ENCODE data around the gene FAM3B.

The FAM3B gene

DNA sequence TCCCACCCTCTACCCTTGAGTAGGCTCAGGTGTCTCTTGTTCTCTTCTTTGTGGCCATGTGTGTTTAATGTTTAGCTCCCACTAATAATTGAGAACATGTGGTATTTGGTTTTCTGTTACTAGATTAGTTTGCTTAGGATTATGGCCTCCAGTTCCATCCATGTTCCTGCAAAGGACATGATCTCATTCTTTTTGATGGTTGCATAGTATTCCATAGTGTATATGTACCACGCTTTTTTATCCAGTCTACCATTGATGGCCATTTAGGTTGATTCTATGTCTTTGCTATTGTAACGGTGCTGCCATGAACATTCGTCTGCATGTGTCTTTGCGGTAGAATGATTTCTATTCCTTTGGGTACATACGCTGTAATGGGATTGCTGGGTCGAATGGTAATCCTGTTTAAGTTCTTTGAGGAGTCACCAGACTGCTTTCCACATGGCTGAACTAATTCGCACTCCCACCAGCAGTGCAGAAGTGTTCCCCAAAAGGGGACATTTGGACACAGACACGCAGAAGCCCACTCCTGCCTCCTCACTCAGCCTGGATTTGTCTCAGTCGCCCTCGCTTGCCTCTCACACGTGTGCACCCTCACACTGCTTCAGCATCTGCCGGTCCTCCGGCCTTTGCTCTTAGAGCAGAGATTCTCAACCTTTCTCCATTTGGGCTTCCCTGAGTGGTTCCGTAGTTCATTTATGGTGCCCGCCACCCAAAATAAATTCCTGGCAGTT is 48.9 kb downstream of the FAM3B start:
- no peak overlapping the region for H3K9ac ChIP-seq (ENCODE audit: low read length)
- H3K27me3 ChIP-seq (ENCODE audit: control insufficient read depth in 1 of 2, insufficient read depth in 2 of 2, low read length in 2 of 2): peaks cover 0 to 6% of the 10 kb centered on the region in 2 donors
- H3K4me1 ChIP-seq (ENCODE audit: insufficient read depth, low read length): peaks cover 20% of the 10 kb centered on the region
- H3K4me3 ChIP-seq (ENCODE audit: low read depth in 1 of 2, low read length in 2 of 2): no peak overlapping the region
- no peaks in the 10 kb centered on the region for H3K36me3 ChIP-seq (ENCODE audit: insufficient read depth, low read length)
- H3K9me3 ChIP-seq (ENCODE audit: low read length): no peaks in the 10 kb centered on the region
- H3K27ac ChIP-seq (ENCODE audit: low read depth, low read length): no peak overlapping the region

DNA sequence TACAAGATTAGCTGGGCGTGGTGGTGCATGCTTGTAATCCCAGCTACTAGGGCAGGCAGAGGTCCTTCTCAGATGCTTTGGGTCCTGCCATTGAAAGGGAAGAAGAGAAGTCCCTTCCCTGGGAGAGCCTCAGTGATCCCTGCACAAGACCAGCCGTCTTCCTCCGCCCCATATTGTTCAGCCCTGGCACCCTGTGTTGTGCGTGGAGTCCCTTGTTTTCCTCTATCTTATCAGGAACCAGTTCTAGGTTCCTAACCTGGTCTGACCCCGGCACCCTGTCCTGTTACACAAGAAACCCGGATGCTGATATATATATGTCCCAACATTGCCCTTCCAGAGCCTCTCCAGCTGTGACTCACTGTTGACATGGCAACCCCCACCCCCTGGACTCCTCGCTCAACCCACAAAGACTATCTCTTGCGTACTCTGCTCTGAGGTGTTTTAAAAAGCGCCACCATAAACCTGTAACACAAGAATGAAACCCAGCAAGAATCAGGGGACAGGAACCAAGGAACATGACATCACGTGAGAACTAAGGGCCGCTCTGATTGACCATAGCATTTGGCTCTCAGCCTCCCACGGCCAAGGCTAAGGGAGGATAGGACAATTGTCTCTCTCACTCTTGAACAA is 50.0 kb downstream of the FAM3B start:
- Histone ChIP-seq H3K27ac (ENCODE audit: low read depth, low read length) (no peak overlapping the region), H3K36me3 (ENCODE audit: insufficient read depth, low read length) (no peaks in the 10 kb centered on the region), H3K4me1 (ENCODE audit: insufficient read depth, low read length) (peaks cover 19% of the 10 kb centered on the region), H3K9me3 (ENCODE audit: low read length) (no peaks in the 10 kb centered on the region), H3K27me3 (ENCODE audit: control insufficient read depth in 1 of 2, insufficient read depth in 2 of 2, low read length in 2 of 2) (peaks cover 0 to 6% of the 10 kb centered on the region in 2 donors), H3K4me3 (ENCODE audit: low read depth in 1 of 2, low read length in 2 of 2) (no peak overlapping the region), H3K9ac (ENCODE audit: low read length) (no peak overlapping the region)

DNA sequence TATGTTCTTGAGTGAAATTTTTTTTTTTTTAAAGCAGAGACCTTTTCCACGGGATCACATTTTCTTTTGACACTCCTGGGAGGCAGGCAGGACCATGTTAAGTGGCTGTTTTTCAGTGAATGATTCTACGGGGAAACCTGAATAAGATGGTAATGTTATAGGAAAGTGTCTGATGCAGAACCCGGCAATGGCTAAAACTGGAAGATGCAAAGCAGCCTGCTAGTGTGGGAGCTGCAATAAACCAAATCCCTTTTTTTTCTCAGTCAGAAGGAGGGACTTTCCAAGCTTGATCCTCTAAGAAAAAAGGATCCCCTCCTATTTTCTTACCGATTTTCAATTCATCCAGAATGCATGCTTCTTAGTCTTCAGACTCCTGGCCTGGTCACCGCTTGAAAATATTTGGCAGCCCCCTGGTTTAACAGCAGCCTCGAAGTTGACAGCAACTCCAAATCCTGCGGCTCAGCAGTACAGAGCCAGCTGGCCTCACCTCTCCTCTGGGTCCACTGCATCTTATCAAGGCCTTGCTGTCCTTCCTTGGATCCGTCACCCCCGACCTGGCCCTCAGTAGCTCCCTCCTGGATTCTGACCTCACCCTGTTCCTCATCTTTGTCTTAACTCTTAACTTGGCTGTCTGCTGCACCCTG is 50.8 kb downstream of the FAM3B start:
- H3K4me1 ChIP-seq (ENCODE audit: insufficient read depth, low read length): peaks cover 15% of the 10 kb centered on the region

DNA sequence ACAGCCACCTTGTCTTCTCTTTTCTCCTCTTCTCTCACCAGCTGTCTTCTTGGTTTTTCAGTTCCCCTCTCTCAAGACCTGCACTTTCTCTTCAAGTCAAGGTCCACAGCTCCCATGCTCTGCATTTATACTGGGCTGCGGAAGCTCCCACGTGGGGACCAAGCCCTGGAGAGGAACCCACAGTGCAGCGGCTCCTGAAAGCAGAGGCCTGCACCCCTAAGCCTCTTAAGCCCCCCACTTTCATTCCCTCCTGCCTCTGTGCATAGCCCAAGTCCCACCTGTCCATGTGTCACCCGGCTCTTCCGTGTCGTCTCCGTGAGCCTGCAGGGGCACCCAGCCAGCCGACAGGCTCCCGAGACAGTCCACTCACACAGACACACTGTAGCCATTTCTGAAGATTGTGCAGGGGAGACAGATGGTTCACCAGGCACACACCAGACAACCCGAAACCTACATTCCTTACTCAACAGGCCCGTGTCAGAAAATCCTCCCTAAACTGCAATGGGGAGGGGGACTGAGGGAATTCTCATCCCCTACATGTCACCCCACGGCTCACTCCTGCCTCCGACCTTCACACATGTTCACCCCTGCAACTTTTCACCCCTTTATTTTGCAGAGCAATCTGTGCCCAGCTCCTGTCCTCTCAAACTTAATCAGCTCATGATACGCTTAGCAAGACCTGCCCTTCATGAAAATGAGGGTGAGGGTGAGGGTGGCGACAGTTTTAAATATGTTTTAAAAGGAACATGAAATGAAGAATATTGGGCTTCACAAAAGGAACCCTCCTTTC is 51.5 kb downstream of the FAM3B start:
- Histone ChIP-seq H3K9me3 (ENCODE audit: low read length) (no peaks in the 10 kb centered on the region), H3K27me3 (ENCODE audit: control insufficient read depth in 1 of 2, insufficient read depth in 2 of 2, low read length in 2 of 2) (peaks cover 0 to 6% of the 10 kb centered on the region in 2 donors), H3K36me3 (ENCODE audit: insufficient read depth, low read length) (no peaks in the 10 kb centered on the region), H3K27ac (ENCODE audit: low read depth, low read length) (no peak overlapping the region), H3K9ac (ENCODE audit: low read length) (no peak overlapping the region), H3K4me1 (ENCODE audit: insufficient read depth, low read length) (peaks cover 15% of the 10 kb centered on the region), H3K4me3 (ENCODE audit: low read depth in 1 of 2, low read length in 2 of 2) (no peak overlapping the region)

More for the DNA sequence above, 50.8 kb downstream of the FAM3B start:
- Histone ChIP-seq H3K27ac (ENCODE audit: low read depth, low read length) (no peak overlapping the region), H3K9me3 (ENCODE audit: low read length) (no peaks in the 10 kb centered on the region), H3K9ac (ENCODE audit: low read length) (no peak overlapping the region), H3K36me3 (ENCODE audit: insufficient read depth, low read length) (no peaks in the 10 kb centered on the region), H3K27me3 (ENCODE audit: control insufficient read depth in 1 of 2, insufficient read depth in 2 of 2, low read length in 2 of 2) (peaks cover 0 to 6% of the 10 kb centered on the region in 2 donors), H3K4me3 (ENCODE audit: low read depth in 1 of 2, low read length in 2 of 2) (no peak overlapping the region)

DNA sequence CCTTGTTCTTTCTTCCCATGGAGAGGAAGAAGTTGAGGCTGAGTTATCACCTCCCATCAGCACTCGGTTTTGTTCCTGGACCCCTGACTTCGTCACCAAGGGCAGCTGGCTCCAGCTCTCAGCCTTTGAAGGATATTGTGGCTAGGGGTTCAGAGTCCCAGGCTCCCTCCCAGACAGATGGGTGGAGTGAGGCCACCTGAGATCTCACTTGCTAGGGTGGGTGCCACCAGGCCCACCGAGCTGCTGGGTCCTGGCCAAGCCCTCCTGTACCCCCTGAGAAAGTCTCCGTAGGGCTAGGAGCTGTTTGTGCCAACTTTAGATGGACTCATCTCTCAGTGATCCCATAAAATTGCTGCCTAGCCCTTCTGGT is 52.1 kb downstream of the FAM3B start:
- Histone ChIP-seq H3K27me3 (ENCODE audit: control insufficient read depth in 1 of 2, insufficient read depth in 2 of 2, low read length in 2 of 2) (peaks cover 0 to 6% of the 10 kb centered on the region in 2 donors), H3K4me1 (ENCODE audit: insufficient read depth, low read length) (peaks cover 15% of the 10 kb centered on the region), H3K9me3 (ENCODE audit: low read length) (no peaks in the 10 kb centered on the region), H3K36me3 (ENCODE audit: insufficient read depth, low read length) (no peaks in the 10 kb centered on the region), H3K4me3 (ENCODE audit: low read depth in 1 of 2, low read length in 2 of 2) (no peak overlapping the region), H3K27ac (ENCODE audit: low read depth, low read length) (peak overlapping the region; percentile 23), H3K9ac (ENCODE audit: low read length) (no peak overlapping the region)

DNA sequence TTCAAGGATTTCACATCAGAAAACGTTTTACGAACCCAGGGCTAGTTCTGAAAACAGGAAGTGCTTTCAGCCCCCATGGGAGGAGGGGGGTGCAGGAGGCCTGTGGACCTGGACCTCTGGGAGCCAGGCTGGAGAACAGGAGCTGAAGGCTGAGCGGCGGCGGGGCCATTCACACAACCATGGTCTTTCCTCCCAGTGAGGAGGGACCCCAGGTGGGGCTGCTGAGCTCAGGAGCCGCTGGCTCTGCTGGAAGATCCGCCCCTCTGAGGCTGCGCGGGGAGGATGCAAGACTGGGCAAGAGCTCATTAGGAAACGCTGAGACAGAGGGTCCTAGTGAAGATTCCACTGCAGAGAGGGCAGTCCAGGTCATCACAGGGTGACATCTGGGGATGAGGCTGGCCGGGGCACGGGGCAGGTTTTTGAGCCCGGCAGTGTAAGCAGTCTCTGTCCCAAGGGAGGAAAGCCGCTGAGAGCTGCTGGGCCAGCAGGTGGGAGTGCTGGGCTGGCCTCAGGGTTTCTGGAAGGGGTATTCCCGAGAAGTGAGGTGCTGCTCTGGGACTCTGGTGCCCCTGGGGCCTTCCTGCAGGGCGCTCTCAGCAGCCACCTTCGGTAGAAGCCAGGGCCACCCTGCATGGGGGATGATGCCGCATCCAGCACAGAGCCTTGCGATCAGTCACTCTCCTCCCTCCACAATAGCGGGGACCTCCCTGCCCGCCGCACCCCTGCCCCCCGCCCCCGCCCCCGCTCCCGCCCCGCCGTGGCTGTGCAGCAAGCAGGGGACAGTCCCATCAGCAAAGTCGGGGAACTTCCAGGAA is 52.7 kb downstream of the FAM3B start:
- H3K4me3 ChIP-seq (ENCODE audit: low read depth in 1 of 2, low read length in 2 of 2): peak overlapping the region in 1 of 2 donors; percentile 46
- no peaks in the 10 kb centered on the region for H3K36me3 ChIP-seq (ENCODE audit: insufficient read depth, low read length)
- no peak overlapping the region for H3K9ac ChIP-seq (ENCODE audit: low read length)
- H3K27me3 ChIP-seq (ENCODE audit: control insufficient read depth in 1 of 2, insufficient read depth in 2 of 2, low read length in 2 of 2): peaks cover 0 to 6% of the 10 kb centered on the region in 2 donors
- no peaks in the 10 kb centered on the region for H3K9me3 ChIP-seq (ENCODE audit: low read length)
- peaks cover 15% of the 10 kb centered on the region for H3K4me1 ChIP-seq (ENCODE audit: insufficient read depth, low read length)
- peak overlapping the region; percentile 23 for H3K27ac ChIP-seq (ENCODE audit: low read depth, low read length)

DNA sequence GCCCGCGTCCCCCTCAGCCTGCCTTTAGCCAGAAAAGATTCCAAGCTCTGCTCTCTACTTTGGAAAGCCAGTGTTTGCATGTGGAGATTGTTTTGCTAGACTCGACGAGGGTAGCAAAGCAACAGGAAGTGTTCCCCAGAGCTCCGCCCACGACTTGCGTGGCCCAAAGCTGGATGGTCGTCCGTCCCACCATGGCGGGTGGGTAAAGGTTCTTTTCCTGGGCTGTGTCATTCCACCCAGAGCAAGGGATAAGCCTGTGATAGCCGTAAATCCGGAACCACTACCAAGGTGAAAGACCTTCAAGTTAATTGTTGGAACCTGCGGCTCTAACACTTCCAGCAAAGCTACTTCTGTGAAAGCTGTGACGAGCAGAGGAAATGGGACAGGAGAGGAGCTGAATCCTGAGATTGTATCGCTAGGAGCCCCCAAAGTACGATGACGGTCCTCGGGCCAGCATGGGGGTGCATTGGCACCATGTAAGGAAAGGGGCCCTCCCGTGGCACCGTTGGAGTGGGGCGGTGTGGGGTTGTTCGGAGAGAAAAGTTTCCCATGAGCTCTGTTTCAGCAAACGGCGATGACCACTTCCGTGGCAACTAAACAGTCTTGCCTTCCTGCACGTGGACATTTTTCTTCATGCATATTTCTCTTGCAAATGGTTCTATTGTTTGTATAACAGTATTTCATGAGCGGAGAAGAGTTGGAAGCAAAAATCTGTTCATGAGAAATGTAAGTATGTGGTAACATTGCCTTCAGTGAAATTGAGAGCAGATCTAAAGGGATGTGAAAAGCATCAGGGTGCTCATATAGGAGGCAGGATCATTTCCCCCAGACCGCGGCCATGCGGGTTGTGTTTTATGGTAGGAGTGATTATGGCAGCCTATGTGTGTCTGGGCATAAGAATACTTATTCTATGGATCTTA is 53.6 kb downstream of the FAM3B start:
- Histone ChIP-seq H3K27ac (ENCODE audit: low read depth, low read length) (no peak overlapping the region), H3K4me1 (ENCODE audit: insufficient read depth, low read length) (peaks cover 15% of the 10 kb centered on the region), H3K36me3 (ENCODE audit: insufficient read depth, low read length) (no peaks in the 10 kb centered on the region), H3K9ac (ENCODE audit: low read length) (no peak overlapping the region), H3K27me3 (ENCODE audit: control insufficient read depth in 1 of 2, insufficient read depth in 2 of 2, low read length in 2 of 2) (peaks cover 0 to 6% of the 10 kb centered on the region in 2 donors), H3K9me3 (ENCODE audit: low read length) (no peaks in the 10 kb centered on the region), H3K4me3 (ENCODE audit: low read depth in 1 of 2, low read length in 2 of 2) (peak overlapping the region in 1 of 2 donors; percentile 43)

DNA sequence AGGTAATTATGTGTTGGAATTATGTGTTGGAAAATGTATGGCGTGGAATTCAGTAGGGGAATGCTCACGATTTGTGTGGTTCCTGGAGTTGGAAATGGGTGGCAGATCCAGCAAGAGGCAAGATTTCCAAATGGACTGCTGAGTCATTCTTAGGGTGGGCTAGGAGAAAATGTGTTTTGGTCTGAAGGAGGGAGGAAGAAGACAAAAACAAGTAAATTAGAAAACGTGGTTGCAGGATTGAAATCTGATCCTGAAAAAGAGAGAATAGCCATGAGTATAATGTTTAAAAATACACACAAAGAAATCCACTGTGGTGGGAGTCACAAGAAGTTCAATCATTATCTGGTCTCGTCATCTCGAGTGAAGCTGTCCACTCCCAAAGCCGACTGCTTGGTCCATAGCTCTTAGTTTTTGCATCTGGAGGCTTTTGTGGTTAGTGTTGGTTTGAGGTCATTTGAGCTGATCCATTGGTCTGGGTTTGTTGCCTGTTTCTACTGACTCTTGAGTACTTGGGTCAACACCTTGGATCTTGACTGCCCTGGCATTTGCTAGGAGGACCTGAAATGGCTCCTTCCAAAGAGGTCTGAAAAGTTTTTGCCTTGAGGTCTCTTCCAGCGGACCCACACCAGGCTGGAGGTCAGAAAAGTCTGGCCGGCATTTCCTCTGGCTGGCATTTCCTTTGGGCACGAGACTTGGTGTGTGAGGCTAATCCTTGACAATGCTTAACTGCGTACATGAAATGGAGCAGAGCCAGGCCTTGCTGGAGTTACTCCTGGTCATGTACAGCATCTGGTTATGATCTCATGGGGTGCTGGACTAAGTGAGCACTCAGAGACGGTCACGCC is 54.5 kb downstream of the FAM3B start:
- H3K4me3 ChIP-seq (ENCODE audit: low read depth in 1 of 2, low read length in 2 of 2): no peak overlapping the region
- no peaks in the 10 kb centered on the region for H3K36me3 ChIP-seq (ENCODE audit: insufficient read depth, low read length)
- H3K4me1 ChIP-seq (ENCODE audit: insufficient read depth, low read length): peaks cover 15% of the 10 kb centered on the region
- H3K27ac ChIP-seq (ENCODE audit: low read depth, low read length): no peak overlapping the region
- peaks cover 0 to 6% of the 10 kb centered on the region in 2 donors for H3K27me3 ChIP-seq (ENCODE audit: control insufficient read depth in 1 of 2, insufficient read depth in 2 of 2, low read length in 2 of 2)
- no peak overlapping the region for H3K9ac ChIP-seq (ENCODE audit: low read length)
- no peaks in the 10 kb centered on the region for H3K9me3 ChIP-seq (ENCODE audit: low read length)

DNA sequence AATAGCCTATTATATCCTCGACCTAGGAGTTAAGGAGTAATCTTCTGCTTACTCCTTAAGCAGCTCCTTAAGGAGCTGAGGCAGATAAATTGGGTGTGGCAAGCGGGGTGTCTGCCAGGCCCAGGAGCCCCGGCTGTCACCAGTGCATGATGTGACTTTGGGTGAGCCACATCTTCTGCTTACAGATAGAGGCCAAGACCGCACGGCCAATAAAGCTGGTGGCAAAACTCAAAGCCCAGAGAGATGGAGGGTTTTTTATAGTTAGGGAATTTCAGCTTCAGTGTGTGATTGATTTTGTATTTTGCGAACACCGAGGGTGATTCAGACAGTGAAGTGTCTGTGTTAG is 55.1 kb downstream of the FAM3B start:
- no peaks in the 10 kb centered on the region for H3K36me3 ChIP-seq (ENCODE audit: insufficient read depth, low read length)
- H3K27me3 ChIP-seq (ENCODE audit: control insufficient read depth in 1 of 2, insufficient read depth in 2 of 2, low read length in 2 of 2): peaks cover 0 to 6% of the 10 kb centered on the region in 2 donors
- no peak overlapping the region for H3K9ac ChIP-seq (ENCODE audit: low read length)
- H3K4me1 ChIP-seq (ENCODE audit: insufficient read depth, low read length): peaks cover 15% of the 10 kb centered on the region
- H3K4me3 ChIP-seq (ENCODE audit: low read depth in 1 of 2, low read length in 2 of 2): no peak overlapping the region
- H3K27ac ChIP-seq (ENCODE audit: low read depth, low read length): no peak overlapping the region
- H3K9me3 ChIP-seq (ENCODE audit: low read length): no peaks in the 10 kb centered on the region
